ENCODE measurements around the gene LDLRAD2.

- TF ChIP-seq CTCF (conservative IDR thresholded peaks at IDR 0.05; ENCODE audit: low read length) (no peak), EZH2phosphoT487 (IDR thresholded peaks at IDR 0.05; ENCODE audit: borderline replicate concordance) (no peak)
These were observed 31.1 kb downstream of the LDLRAD2 start for GRCh38 chr1:21843208-21843607.

Data from Loucy (cell line).